ENCODE results near the gene NTNG2. TPM values are rescaled to one million over a fixed set of nuclear protein-coding genes. Genes with fewer than 3 reads are reported as not detected.

Gene NTNG2
- total RNA-seq, 4 donors from 2014 or later: 0.27 to 1.1 TPM; not detected in 2

DNA sequence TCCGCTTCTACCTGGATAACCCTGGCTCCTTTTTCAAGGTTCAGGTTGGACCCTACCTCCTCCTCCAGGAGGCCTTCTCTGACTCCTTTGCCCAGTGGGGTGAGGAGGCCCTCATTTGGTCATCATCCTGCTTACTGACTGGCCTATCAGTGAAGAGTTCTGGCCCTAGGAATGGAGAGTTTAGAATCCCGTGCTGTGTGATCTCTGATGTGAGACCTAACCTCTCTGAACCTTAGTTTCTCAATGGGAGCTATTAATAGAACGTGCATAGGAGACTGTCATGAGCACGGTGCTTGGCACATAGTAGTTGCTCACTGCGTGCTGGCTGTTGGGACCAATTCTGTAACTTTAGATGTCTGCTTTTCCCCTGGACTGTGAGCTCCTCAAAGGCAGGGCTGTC, 10.3 kb downstream of the NTNG2 start:
- TF ChIP-seq POLR2AphosphoS5 (IDR thresholded peaks at IDR 0.05) (no peak), EP300 (IDR thresholded peaks at IDR 0.05; ENCODE audit: low read depth) (no peak), POLR2A (IDR thresholded peaks at IDR 0.05) (no peak)
- TF ChIP-seq, protein P1, sequence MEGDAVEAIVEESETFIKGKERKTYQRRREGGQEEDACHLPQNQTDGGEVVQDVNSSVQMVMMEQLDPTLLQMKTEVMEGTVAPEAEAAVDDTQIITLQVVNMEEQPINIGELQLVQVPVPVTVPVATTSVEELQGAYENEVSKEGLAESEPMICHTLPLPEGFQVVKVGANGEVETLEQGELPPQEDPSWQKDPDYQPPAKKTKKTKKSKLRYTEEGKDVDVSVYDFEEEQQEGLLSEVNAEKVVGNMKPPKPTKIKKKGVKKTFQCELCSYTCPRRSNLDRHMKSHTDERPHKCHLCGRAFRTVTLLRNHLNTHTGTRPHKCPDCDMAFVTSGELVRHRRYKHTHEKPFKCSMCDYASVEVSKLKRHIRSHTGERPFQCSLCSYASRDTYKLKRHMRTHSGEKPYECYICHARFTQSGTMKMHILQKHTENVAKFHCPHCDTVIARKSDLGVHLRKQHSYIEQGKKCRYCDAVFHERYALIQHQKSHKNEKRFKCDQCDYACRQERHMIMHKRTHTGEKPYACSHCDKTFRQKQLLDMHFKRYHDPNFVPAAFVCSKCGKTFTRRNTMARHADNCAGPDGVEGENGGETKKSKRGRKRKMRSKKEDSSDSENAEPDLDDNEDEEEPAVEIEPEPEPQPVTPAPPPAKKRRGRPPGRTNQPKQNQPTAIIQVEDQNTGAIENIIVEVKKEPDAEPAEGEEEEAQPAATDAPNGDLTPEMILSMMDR (IDR thresholded peaks at IDR 0.05): no peak
- in situ Hi-C loops (cut with MboI; ENCODE audit: low pct_ligation_motif_present in 1 of 4, low pct_unique_long_range_greater_than_20kb in 1 of 4, low sequenced_read_pairs in 3 of 4): no loop called here

GRCh38 chr9:132175431-132175830, 13.6 kb downstream of the NTNG2 start:
- no peak for DNase-seq
- Histone ChIP-seq H3K27ac (no peak overlapping the region), H3K4me1 (no peaks in the 10 kb centered on the region), H3K36me3 (no peaks in the 10 kb centered on the region), H3K4me3 (no peak overlapping the region), H3K9me3 (no peaks in the 10 kb centered on the region), H3K27me3 (peaks cover 10% of the 10 kb centered on the region)
- intact Hi-C loops (cut with DNase I; ENCODE audit: low total_unique reads): no loop called here
- WGBS, 2 donors (ENCODE audit: low coverage in 1 of 2): 47% methylated on average over 14 of the region's 14 CpGs; no CpG with 5 or more reads in 1 of the 2 donors
- TF ChIP-seq POLR2AphosphoS5 (IDR thresholded peaks at IDR 0.05) (no peak), EP300 (IDR thresholded peaks at IDR 0.05; ENCODE audit: low read depth) (no peak)
- TF ChIP-seq, protein P1 (IDR thresholded peaks at IDR 0.05): no peak
- in situ Hi-C loops (cut with MboI; ENCODE audit: low pct_ligation_motif_present in 1 of 4, low pct_unique_long_range_greater_than_20kb in 1 of 4, low sequenced_read_pairs in 3 of 4): no loop called here

More for the DNA sequence above, 10.3 kb downstream of the NTNG2 start:
- no peaks in the 10 kb centered on the region for H3K4me1 ChIP-seq
- no peak overlapping the region for H3K4me3 ChIP-seq
- H3K9me3 ChIP-seq: no peaks in the 10 kb centered on the region
- no peaks in the 10 kb centered on the region for H3K36me3 ChIP-seq
- 61 to 100% methylated on average over 1 to 5 of the region's 5 CpGs for WGBS, 2 donors (ENCODE audit: low coverage in 1 of 2)
- intact Hi-C loops (cut with DNase I; ENCODE audit: low total_unique reads): loop anchor here (5.0 kb wide), 1 partner anchor 60 kb away; no protein-coding TSS in a partner anchor
- DNase-seq: no peak
- H3K27me3 ChIP-seq: peaks cover 34% of the 10 kb centered on the region
- H3K27ac ChIP-seq: no peak overlapping the region

DNA sequence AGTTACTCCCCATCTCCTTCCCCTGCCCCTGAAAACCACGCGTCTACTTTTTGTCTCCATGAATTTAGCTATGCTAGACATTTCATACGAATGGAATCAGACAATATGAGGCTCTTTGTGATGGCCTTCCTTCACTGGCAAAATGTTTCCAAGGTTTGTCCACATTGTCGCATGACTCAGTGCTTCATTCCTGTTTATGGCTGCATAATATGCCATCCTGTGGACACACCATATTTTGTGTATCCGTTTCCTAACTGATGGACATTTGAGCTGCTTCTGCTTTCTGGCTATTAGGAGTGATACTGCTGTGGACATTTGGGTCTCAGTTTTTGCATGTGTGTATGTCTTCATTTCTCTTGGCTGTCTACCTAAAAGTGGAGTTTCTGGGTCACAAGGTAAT, 14.5 kb downstream of the NTNG2 start:
- Histone ChIP-seq H3K27ac (no peak overlapping the region), H3K27me3 (peaks cover 8% of the 10 kb centered on the region), H3K36me3 (no peaks in the 10 kb centered on the region), H3K4me1 (no peaks in the 10 kb centered on the region), H3K9me3 (no peaks in the 10 kb centered on the region), H3K4me3 (no peak overlapping the region)
- no peak for DNase-seq
- intact Hi-C loops (cut with DNase I; ENCODE audit: low total_unique reads) (no loop called here), in situ Hi-C loops (cut with MboI; ENCODE audit: low pct_ligation_motif_present in 1 of 4, low pct_unique_long_range_greater_than_20kb in 1 of 4, low sequenced_read_pairs in 3 of 4) (no loop called here)
- TF ChIP-seq EP300 (IDR thresholded peaks at IDR 0.05; ENCODE audit: low read depth): no peak
- TF ChIP-seq, protein P1 (IDR thresholded peaks at IDR 0.05): no peak
- TF ChIP-seq POLR2AphosphoS5 (IDR thresholded peaks at IDR 0.05): no peak
- TF ChIP-seq POLR2A (IDR thresholded peaks at IDR 0.05): no peak
- 86 to 93% methylated on average over 4 to 5 of the region's 5 CpGs for WGBS, 2 donors (ENCODE audit: low coverage in 1 of 2)

- H3K27me3 ChIP-seq: peaks cover 34% of the 10 kb centered on the region
- H3K4me1 ChIP-seq: no peaks in the 10 kb centered on the region
- 68% methylated on average over 16 of the region's 19 CpGs; no CpG with 5 or more reads in 1 of the 2 donors for WGBS, 2 donors (ENCODE audit: low coverage in 1 of 2)
- H3K36me3 ChIP-seq: no peaks in the 10 kb centered on the region
- no peak overlapping the region for H3K27ac ChIP-seq
- no peaks in the 10 kb centered on the region for H3K9me3 ChIP-seq
- intact Hi-C loops (cut with DNase I; ENCODE audit: low total_unique reads) (no loop called here), in situ Hi-C loops (cut with MboI; ENCODE audit: low pct_ligation_motif_present in 1 of 4, low pct_unique_long_range_greater_than_20kb in 1 of 4, low sequenced_read_pairs in 3 of 4) (no loop called here)
- no peak overlapping the region for H3K4me3 ChIP-seq
- TF ChIP-seq EP300 (IDR thresholded peaks at IDR 0.05; ENCODE audit: low read depth) (no peak), POLR2AphosphoS5 (IDR thresholded peaks at IDR 0.05) (no peak), POLR2A (IDR thresholded peaks at IDR 0.05) (no peak)
- TF ChIP-seq, protein P1 (IDR thresholded peaks at IDR 0.05): no peak
- no peak for DNase-seq
Observed at GRCh38 chr9:132181796-132182313, 20.0 kb downstream of the NTNG2 start.

Data from transverse colon (tissue), 4 donors.